GM12872 (cell line): ENCODE results near the gene PSME3.

Source experiments
- CTCF ChIP-seq: IDR thresholded peaks from 3 replicates; pipeline ENCODE4 v1.5.1; 2011; ENCODE audit warnings: low read depth, mild to moderate bottlenecking, low read length, moderate library complexity; ENCODE audit not compliant: insufficient read depth

PSME3 gene

GRCh38 chr17:42795061-42795460 is 38.1 kb upstream of the PSME3 start:
- TF ChIP-seq CTCF, result no peak

GRCh38 chr17:42795465-42795864 is 37.7 kb upstream of the PSME3 start:
- TF ChIP-seq CTCF, result no peak

GRCh38 chr17:42796066-42796758 is 37.0 kb upstream of the PSME3 start:
- TF ChIP-seq CTCF, result no peak

GRCh38 chr17:42797067-42798007 is 35.9 kb upstream of the PSME3 start:
- no peak for TF ChIP-seq CTCF

- TF ChIP-seq CTCF, result no peak
Observed at GRCh38 chr17:42798011-42798382, 35.2 kb upstream of the PSME3 start.

- TF ChIP-seq CTCF, result no peak
Observed at GRCh38 chr17:42798383-42799380, 34.5 kb upstream of the PSME3 start, which contains the start of the genes CNTD1 and COA3. Gene CNTD1 (plus strand): TSS chr17:42798861. CDS start chr17:42799068, 207 bp downstream. Gene COA3 (minus strand): TSS chr17:42798704. CDS start chr17:42798681, 23 bp downstream.
